Pancreas (tissue), 10 donors: ENCODE results near the gene POP4. TPM values are rescaled to one million over a fixed set of nuclear protein-coding genes. Genes with fewer than 3 reads are reported as not detected.

Source experiments
- ATAC-seq, 4 donors: fragments of 200-7000 bp; cut with Tn5 transposase; one replicate each; pipeline versions ENCODE4 v1.8.0 to v1.9.1; 2020; ENCODE audit warnings: mild to moderate bottlenecking in 4 of 4, moderate library complexity in 4 of 4
- DNase-seq, 6 donors: peaks; one replicate each; pipeline ENCODE4 v3.0.0-alpha.2; 2020
- FAIRE-seq: peaks from 2 replicates; lab custom pipeline; 2012; peaks lifted over from hg19 to GRCh38; lab: Jason Lieb, UNC
- H3K27ac ChIP-seq, 4 donors: fragments of 200-600 bp; sonication (generic); 1 replicate in 3 of 4; 2 replicates in 1 of 4; pipeline versions ENCODE4 v1.5.0 to v1.8.0; 2020
- H3K27me3 ChIP-seq, 4 donors: fragments of 200-600 bp; one replicate each; pipeline ENCODE4 v1.8.0; 2021
- H3K36me3 ChIP-seq, 3 donors: fragments of 200-600 bp; sonication (generic) in 1 of 3; one replicate each; pipeline versions ENCODE4 v1.5.0 to v1.8.0; 2020 to 2021
- H3K4me1 ChIP-seq, 3 donors: fragments of 200-600 bp; one replicate each; pipeline ENCODE4 v1.8.0; 2021
- H3K4me3 ChIP-seq, 4 donors: fragments of 200-600 bp; sonication (generic) in 2 of 4; one replicate each; pipeline versions ENCODE4 v1.5.0 to v1.8.0; 2020 to 2021
- H3K9me3 ChIP-seq, 4 donors: fragments of 200-600 bp; one replicate each; pipeline ENCODE4 v1.8.0; 2021
- CTCF ChIP-seq, 4 donors: fragments of 200-600 bp; sonication (generic) in 3 of 4; IDR thresholded peaks; one replicate each; pipeline versions ENCODE4 v1.5.0 to v1.8.0; 2021; ENCODE audit warnings: antibody characterized with exemption in 4 of 4
- WGBS, 2 donors: extraction: QIAGEN DNeasy Blood & Tissue Kit; methylation state at CpG; one replicate each; pipeline ENCODE4 v1.1.7; 2013; 5-methylcytosine and 5-hydroxymethylcytosine counted together
- intact Hi-C, 3 donors: fragments of 100-400 bp; cut with DNase I; formaldehyde crosslinking; loops; one replicate each; pipeline versions ENCODE4 v1.11.1 to v1.14.2; 2022
- polyA plus RNA-seq, 2 donors: library from polyadenylated mRNA; stranded (reverse); fragments of 200-250 nt; gene quantifications; one replicate each; pipeline ENCODE4 v1.2.3, GENCODE V29; 2013
- total RNA-seq, 6 donors: library from RNA; stranded (reverse); fragmentation: NEBNext Ultra II Directional in 4 of 6; extraction: Animal tissue kit (Norgen Biotek cat#: 25700) in 4 of 6; gene quantifications; one replicate each; pipeline versions ENCODE4 v1.2.1 to v1.2.4, GENCODE V29; 2021 to 2023
- donor health status: healthy with polysubstance abuse.
- donor health status: DM: no; HTN: no; CAD: no; lungs with moderate emphysema.
- donor health status: DM: no; HTN: no; CAD: no.
- donor health status: control.
- donor health status: control.
- donor health status: Bipolar disorder and iron deficiency.
- donor health status: DM: yes; HTN: yes; CAD: no.
- donor health status: DM: no; HTN: no; CAD: no.
- donor health status: DM: no; HTN: no; CAD: no.
- donor health status: DM: yes; HTN: yes; CAD: no.

POP4 gene
- total and polyA plus RNA-seq, 8 donors: 14.3 to 50.3 (median 25.0) TPM

- FAIRE-seq (no peak), ATAC-seq (no peak), DNase-seq (no peak)
- H3K4me1 ChIP-seq: no peaks in the 10 kb centered on the region
- no peaks in the 10 kb centered on the region for H3K27me3 ChIP-seq
- intact Hi-C loops: loop anchor here in 2 of 3 donors (10.0 kb wide), 2 partner anchors 47 to 57 kb away; partner anchors contain the start of gene PLEKHF1 (in 1 of the 2)
- WGBS, 2 donors: 81 to 85% methylated on average over 16 of the region's 16 CpGs
- no peak overlapping the region for H3K27ac ChIP-seq
- no peak for TF ChIP-seq CTCF (IDR thresholded peaks at IDR 0.05)
- peaks cover 0 to 27% (median 18%) of the 10 kb centered on the region in 3 donors for H3K36me3 ChIP-seq
- no peak overlapping the region for H3K4me3 ChIP-seq
- H3K9me3 ChIP-seq: no peaks in the 10 kb centered on the region
Measured at GRCh38 chr19:29617366-29618266, 11.5 kb downstream of the POP4 start.

- Histone ChIP-seq H3K27me3 (no peaks in the 10 kb centered on the region), H3K9me3 (no peaks in the 10 kb centered on the region), H3K27ac (no peak overlapping the region), H3K36me3 (peaks cover 0 to 20% (median 10%) of the 10 kb centered on the region in 3 donors), H3K4me1 (no peaks in the 10 kb centered on the region), H3K4me3 (no peak overlapping the region)
- 75 to 88% methylated on average over 7 of the region's 7 CpGs for WGBS, 2 donors
- DNase-seq (no peak), FAIRE-seq (no peak), ATAC-seq (no peak)
- intact Hi-C loops: loop anchor here in 2 of 3 donors (10.0 kb wide), 2 partner anchors 46 to 56 kb away; partner anchors contain the start of gene PLEKHF1 (in 1 of the 2)
- TF ChIP-seq CTCF (IDR thresholded peaks at IDR 0.05): no peak
Measured at GRCh38 chr19:29618434-29618833, 12.4 kb downstream of the POP4 start.

GRCh38 chr19:29618871-29619270, 12.8 kb downstream of the POP4 start:
- ATAC-seq: no peak
- no peak overlapping the region for H3K27ac ChIP-seq
- no peaks in the 10 kb centered on the region for H3K27me3 ChIP-seq
- no peak for TF ChIP-seq CTCF (IDR thresholded peaks at IDR 0.05)
- DNase-seq: no peak
- WGBS, 2 donors: 48 to 65% methylated on average over 7 of the region's 7 CpGs
- no peaks in the 10 kb centered on the region for H3K4me1 ChIP-seq
- intact Hi-C loops: loop anchor here in 2 of 3 donors (10.0 kb wide), 2 partner anchors 46 to 56 kb away; partner anchors contain the start of gene PLEKHF1 (in 1 of the 2)
- no peaks in the 10 kb centered on the region for H3K9me3 ChIP-seq
- H3K4me3 ChIP-seq: no peak overlapping the region
- peaks cover 0 to 15% (median 6%) of the 10 kb centered on the region in 3 donors for H3K36me3 ChIP-seq
- no peak for FAIRE-seq

GRCh38 chr19:29620931-29621351, 14.9 kb downstream of the POP4 start:
- peaks cover 0 to 3% (median 0%) of the 10 kb centered on the region in 3 donors for H3K36me3 ChIP-seq
- DNase-seq: no peak

More at GRCh38 chr19:29620931-29621351, 14.9 kb downstream of the POP4 start:
- no peak for TF ChIP-seq CTCF (IDR thresholded peaks at IDR 0.05)
- Histone ChIP-seq H3K9me3 (no peaks in the 10 kb centered on the region), H3K27me3 (no peaks in the 10 kb centered on the region), H3K4me1 (peaks cover 0 to 10% (median 8%) of the 10 kb centered on the region in 3 donors), H3K4me3 (no peak overlapping the region), H3K27ac (no peak overlapping the region)
- no peak for ATAC-seq
- no peak for FAIRE-seq
- 60 to 72% methylated on average over 15 of the region's 15 CpGs for WGBS, 2 donors
- intact Hi-C loops: no loop called here
